Gastroesophageal sphincter (tissue), 3 donors: Measurements from ENCODE around the gene ZNF804A.

Source experiments
- POLR2AphosphoS5 ChIP-seq: sonication (generic); formaldehyde crosslinking; IDR thresholded peaks from one replicate; pipeline ENCODE4 v1.6.1; 2017; ENCODE audit warnings: antibody characterized with exemption
- TF ChIP-seq, protein P1 (sequence below), 4 experiments: fragments of 200-600 bp in 2 of 4; fragments of 450-650 bp in 2 of 4; sonication (generic) in 1 of 4; IDR thresholded peaks; one replicate each; pipeline ENCODE4 v1.5.1; 2017 to 2019; ENCODE audit warnings: antibody characterized with exemption in 4 of 4, mild to moderate bottlenecking in 2 of 4, moderate library complexity in 2 of 4

DNA sequence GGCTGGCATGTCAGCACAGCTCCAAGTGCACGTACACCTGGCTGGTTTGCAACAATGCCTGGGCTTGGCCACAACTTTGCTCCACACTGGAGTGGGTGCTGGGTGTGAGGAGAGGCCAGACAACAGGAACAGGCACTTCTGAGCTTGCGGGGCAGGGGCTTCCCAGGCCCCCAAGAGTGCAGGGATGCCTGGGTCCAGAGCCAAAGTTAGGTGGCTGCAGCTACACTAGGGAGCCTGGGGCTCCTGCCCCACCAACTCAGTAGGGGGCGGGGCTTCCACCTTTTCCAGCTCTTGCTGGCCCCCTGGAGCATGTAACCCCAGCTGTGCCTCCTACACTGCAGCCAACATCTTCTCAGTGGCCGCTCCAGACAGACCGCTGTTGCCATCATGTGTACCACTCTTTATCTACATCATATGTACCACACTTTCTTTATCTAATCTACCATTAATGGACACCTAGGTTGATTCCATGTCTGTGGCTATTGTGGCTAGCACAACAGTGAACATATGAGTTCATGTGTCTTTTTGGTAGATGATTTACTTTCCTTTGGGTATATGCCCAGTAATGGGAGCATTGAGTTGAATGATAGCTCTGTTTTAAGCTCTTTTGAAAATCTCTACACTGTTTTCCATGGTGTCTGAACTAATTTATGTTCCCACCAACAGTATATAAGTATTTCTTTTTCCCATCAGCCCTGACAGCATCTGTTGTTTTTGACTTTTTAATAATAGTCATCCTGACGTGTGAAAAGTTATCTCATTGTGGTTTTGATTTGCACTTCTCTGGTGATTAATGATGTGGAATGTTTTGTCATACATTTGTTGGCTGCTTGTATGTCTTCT, 87.9 kb downstream of the ZNF804A start:
- TF ChIP-seq, protein P1, sequence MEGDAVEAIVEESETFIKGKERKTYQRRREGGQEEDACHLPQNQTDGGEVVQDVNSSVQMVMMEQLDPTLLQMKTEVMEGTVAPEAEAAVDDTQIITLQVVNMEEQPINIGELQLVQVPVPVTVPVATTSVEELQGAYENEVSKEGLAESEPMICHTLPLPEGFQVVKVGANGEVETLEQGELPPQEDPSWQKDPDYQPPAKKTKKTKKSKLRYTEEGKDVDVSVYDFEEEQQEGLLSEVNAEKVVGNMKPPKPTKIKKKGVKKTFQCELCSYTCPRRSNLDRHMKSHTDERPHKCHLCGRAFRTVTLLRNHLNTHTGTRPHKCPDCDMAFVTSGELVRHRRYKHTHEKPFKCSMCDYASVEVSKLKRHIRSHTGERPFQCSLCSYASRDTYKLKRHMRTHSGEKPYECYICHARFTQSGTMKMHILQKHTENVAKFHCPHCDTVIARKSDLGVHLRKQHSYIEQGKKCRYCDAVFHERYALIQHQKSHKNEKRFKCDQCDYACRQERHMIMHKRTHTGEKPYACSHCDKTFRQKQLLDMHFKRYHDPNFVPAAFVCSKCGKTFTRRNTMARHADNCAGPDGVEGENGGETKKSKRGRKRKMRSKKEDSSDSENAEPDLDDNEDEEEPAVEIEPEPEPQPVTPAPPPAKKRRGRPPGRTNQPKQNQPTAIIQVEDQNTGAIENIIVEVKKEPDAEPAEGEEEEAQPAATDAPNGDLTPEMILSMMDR (IDR thresholded peaks at IDR 0.05): no peak
- no peak for TF ChIP-seq POLR2AphosphoS5
